ENCODE data around the gene NAB1. TPM values are rescaled to one million over a fixed set of nuclear protein-coding genes. Genes with fewer than 3 reads are reported as not detected.

The NAB1 gene
- total RNA-seq, 1 donor: 36.0 TPM

GRCh38 chr2:190677255-190677654 is 28.4 kb downstream of the NAB1 start:
- H3K9me3 ChIP-seq (ENCODE audit: low read depth, low read length): no peaks in the 10 kb centered on the region
- peaks cover 12% of the 10 kb centered on the region for H3K4me1 ChIP-seq (ENCODE audit: insufficient read depth, low read length)

GRCh38 chr2:190678444-190679162 is 29.7 kb downstream of the NAB1 start:
- H3K27me3 ChIP-seq (ENCODE audit: insufficient read depth, low read length): no peaks in the 10 kb centered on the region
- peaks cover 12% of the 10 kb centered on the region for H3K4me1 ChIP-seq (ENCODE audit: insufficient read depth, low read length)
- no peaks in the 10 kb centered on the region for H3K9me3 ChIP-seq (ENCODE audit: low read depth, low read length)
- no peak overlapping the region for H3K4me3 ChIP-seq (ENCODE audit: low read length)

More at GRCh38 chr2:190677255-190677654, 28.4 kb downstream of the NAB1 start:
- no peak overlapping the region for H3K4me3 ChIP-seq (ENCODE audit: low read length)
- H3K27me3 ChIP-seq (ENCODE audit: insufficient read depth, low read length): no peaks in the 10 kb centered on the region

- no peak overlapping the region for H3K4me3 ChIP-seq (ENCODE audit: low read length)
- peaks cover 12% of the 10 kb centered on the region for H3K4me1 ChIP-seq (ENCODE audit: insufficient read depth, low read length)
- no peaks in the 10 kb centered on the region for H3K27me3 ChIP-seq (ENCODE audit: insufficient read depth, low read length)
- H3K9me3 ChIP-seq (ENCODE audit: low read depth, low read length): no peaks in the 10 kb centered on the region
These were observed 30.5 kb downstream of the NAB1 start for GRCh38 chr2:190679391-190679790.

- Histone ChIP-seq H3K4me1 (ENCODE audit: insufficient read depth, low read length) (peaks cover 12% of the 10 kb centered on the region), H3K4me3 (ENCODE audit: low read length) (no peak overlapping the region), H3K27me3 (ENCODE audit: insufficient read depth, low read length) (no peaks in the 10 kb centered on the region), H3K9me3 (ENCODE audit: low read depth, low read length) (no peaks in the 10 kb centered on the region)
These were observed 31.1 kb downstream of the NAB1 start for GRCh38 chr2:190679813-190680591.

GRCh38 chr2:190682168-190682567 is 33.3 kb downstream of the NAB1 start:
- Histone ChIP-seq H3K27me3 (ENCODE audit: insufficient read depth, low read length) (no peaks in the 10 kb centered on the region), H3K4me3 (ENCODE audit: low read length) (no peak overlapping the region), H3K9me3 (ENCODE audit: low read depth, low read length) (no peaks in the 10 kb centered on the region), H3K4me1 (ENCODE audit: insufficient read depth, low read length) (peaks cover 12% of the 10 kb centered on the region)

- Histone ChIP-seq H3K9me3 (ENCODE audit: low read depth, low read length) (no peaks in the 10 kb centered on the region), H3K4me3 (ENCODE audit: low read length) (no peak overlapping the region), H3K4me1 (ENCODE audit: insufficient read depth, low read length) (peaks cover 7% of the 10 kb centered on the region), H3K27me3 (ENCODE audit: insufficient read depth, low read length) (no peaks in the 10 kb centered on the region)
These were observed 34.9 kb downstream of the NAB1 start for GRCh38 chr2:190683802-190684201.

- Histone ChIP-seq H3K9me3 (ENCODE audit: low read depth, low read length) (no peaks in the 10 kb centered on the region), H3K4me3 (ENCODE audit: low read length) (no peak overlapping the region), H3K4me1 (ENCODE audit: insufficient read depth, low read length) (peaks cover under 1% of the 10 kb centered on the region), H3K27me3 (ENCODE audit: insufficient read depth, low read length) (no peaks in the 10 kb centered on the region)
These were observed 36.0 kb downstream of the NAB1 start for GRCh38 chr2:190684931-190685330.

GRCh38 chr2:190685333-190685732 is 36.5 kb downstream of the NAB1 start:
- Histone ChIP-seq H3K4me1 (ENCODE audit: insufficient read depth, low read length) (no peaks in the 10 kb centered on the region), H3K27me3 (ENCODE audit: insufficient read depth, low read length) (no peaks in the 10 kb centered on the region), H3K9me3 (ENCODE audit: low read depth, low read length) (no peaks in the 10 kb centered on the region), H3K4me3 (ENCODE audit: low read length) (no peak overlapping the region)

GRCh38 chr2:190693533-190694232 is 44.8 kb downstream of the NAB1 start:
- Histone ChIP-seq H3K27me3 (ENCODE audit: insufficient read depth, low read length) (no peaks in the 10 kb centered on the region), H3K9me3 (ENCODE audit: low read depth, low read length) (no peaks in the 10 kb centered on the region), H3K4me3 (ENCODE audit: low read length) (no peak overlapping the region), H3K4me1 (ENCODE audit: insufficient read depth, low read length) (no peaks in the 10 kb centered on the region)

GRCh38 chr2:190694479-190694878 is 45.6 kb downstream of the NAB1 start:
- Histone ChIP-seq H3K27me3 (ENCODE audit: insufficient read depth, low read length) (no peaks in the 10 kb centered on the region), H3K4me1 (ENCODE audit: insufficient read depth, low read length) (no peaks in the 10 kb centered on the region), H3K4me3 (ENCODE audit: low read length) (no peak overlapping the region), H3K9me3 (ENCODE audit: low read depth, low read length) (no peaks in the 10 kb centered on the region)

GRCh38 chr2:190695739-190696138 is 46.9 kb downstream of the NAB1 start:
- Histone ChIP-seq H3K4me3 (ENCODE audit: low read length) (no peak overlapping the region), H3K27me3 (ENCODE audit: insufficient read depth, low read length) (no peaks in the 10 kb centered on the region), H3K4me1 (ENCODE audit: insufficient read depth, low read length) (no peaks in the 10 kb centered on the region), H3K9me3 (ENCODE audit: low read depth, low read length) (no peaks in the 10 kb centered on the region)

GRCh38 chr2:190696792-190697398 is 48.0 kb downstream of the NAB1 start:
- Histone ChIP-seq H3K4me3 (ENCODE audit: low read length) (no peak overlapping the region), H3K4me1 (ENCODE audit: insufficient read depth, low read length) (no peaks in the 10 kb centered on the region), H3K9me3 (ENCODE audit: low read depth, low read length) (no peaks in the 10 kb centered on the region), H3K27me3 (ENCODE audit: insufficient read depth, low read length) (no peaks in the 10 kb centered on the region)

- no peaks in the 10 kb centered on the region for H3K27me3 ChIP-seq (ENCODE audit: insufficient read depth, low read length)
- no peak overlapping the region for H3K4me3 ChIP-seq (ENCODE audit: low read length)
- H3K4me1 ChIP-seq (ENCODE audit: insufficient read depth, low read length): no peaks in the 10 kb centered on the region
- H3K9me3 ChIP-seq (ENCODE audit: low read depth, low read length): no peaks in the 10 kb centered on the region
These were observed 48.5 kb downstream of the NAB1 start for GRCh38 chr2:190697421-190697820.

- Histone ChIP-seq H3K27me3 (ENCODE audit: insufficient read depth, low read length) (no peaks in the 10 kb centered on the region), H3K4me3 (ENCODE audit: low read length) (no peak overlapping the region), H3K9me3 (ENCODE audit: low read depth, low read length) (no peaks in the 10 kb centered on the region), H3K4me1 (ENCODE audit: insufficient read depth, low read length) (no peaks in the 10 kb centered on the region)
These were observed 50.0 kb downstream of the NAB1 start for GRCh38 chr2:190698895-190699294.

GRCh38 chr2:190701586-190701985 is 52.7 kb downstream of the NAB1 start:
- no peaks in the 10 kb centered on the region for H3K4me1 ChIP-seq (ENCODE audit: insufficient read depth, low read length)

More at GRCh38 chr2:190701586-190701985, 52.7 kb downstream of the NAB1 start:
- H3K27me3 ChIP-seq (ENCODE audit: insufficient read depth, low read length): no peaks in the 10 kb centered on the region
- H3K4me3 ChIP-seq (ENCODE audit: low read length): no peak overlapping the region
- no peaks in the 10 kb centered on the region for H3K9me3 ChIP-seq (ENCODE audit: low read depth, low read length)

All from mononuclear cell (primary cell).